Astrocyte (in vitro differentiated cells and primary cell): Measurements from ENCODE around the gene PPM1H.

Experiments used
- CTCF ChIP-seq: IDR thresholded peaks from 2 replicates; pipeline ENCODE4 v1.5.1; 2011; ENCODE audit warnings: low read depth, mild to moderate bottlenecking, inconsistent platforms, low read length, moderate library complexity; ENCODE audit not compliant: insufficient read depth
- EZH2 ChIP-seq: IDR thresholded peaks from 2 replicates; pipeline ENCODE4 v1.6.1; 2012; ENCODE audit warnings: mild to moderate bottlenecking, low read length, inconsistent platforms; ENCODE audit not compliant: insufficient read depth

GRCh38 chr12:62873826-62874448, 61.0 kb downstream of the PPM1H start:
- no peak for TF ChIP-seq CTCF
- no peak for TF ChIP-seq EZH2
